ENCODE results near the gene CYP4Z1. TPM values are rescaled to one million over a fixed set of nuclear protein-coding genes. Genes with fewer than 3 reads are reported as not detected.
"Not testable (repeated sequence)": the region's sequence is repeated elsewhere in the genome, so short reads cannot be mapped to it uniquely, and the experiment has no call there.

The CYP4Z1 gene
- polyA plus RNA-seq, 3 donors, result not detected

DNA sequence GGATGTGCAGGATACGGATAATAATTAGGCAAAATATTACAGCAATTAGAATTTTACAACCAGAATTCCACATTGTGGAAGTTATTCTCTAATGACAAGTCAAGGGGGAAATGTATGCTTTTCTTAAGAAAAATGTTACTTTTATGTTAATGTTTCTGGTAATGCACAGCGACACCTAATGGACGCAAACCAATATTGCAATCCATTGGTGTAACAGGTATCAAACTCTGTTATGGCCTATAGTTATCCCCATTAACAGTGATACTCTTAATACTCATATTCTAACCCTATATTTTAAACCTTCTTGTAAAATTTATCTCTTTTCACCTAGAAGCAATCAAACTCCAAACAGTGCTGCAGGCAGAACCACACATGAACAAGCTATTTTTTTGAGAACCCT, 22.3 kb downstream of the CYP4Z1 start:
- H3K27ac Mint-ChIP-seq; H3K4me2 ChIP-seq (replicated peaks; ENCODE audit: extremely low read depth, low read length, poor library complexity, severe bottlenecking); H2AFZ ChIP-seq (ENCODE audit: insufficient read depth, low read depth, low read length, poor library complexity, severe bottlenecking); H3K36me3 Mint-ChIP-seq; H3K36me3 ChIP-seq (replicated peaks in 1 of 2; ENCODE audit: control insufficient read depth in 1 of 2, insufficient read depth in 2 of 2, low read length in 2 of 2); H3K79me2 ChIP-seq (ENCODE audit: insufficient read depth, low read length); intact Hi-C loops (cut with micrococcal nuclease); H3K4me3 Mint-ChIP-seq; H3K27me3 Mint-ChIP-seq (ENCODE audit: low read depth in 3 of 3); H3K4me3 ChIP-seq (replicated peaks in 1 of 3; ENCODE audit: low read depth in 2 of 3, low read length in 3 of 3); H3K27me3 ChIP-seq (ENCODE audit: control insufficient read depth in 2 of 2, insufficient read depth in 2 of 2, low read length in 2 of 2); H3K4me1 ChIP-seq (ENCODE audit: control insufficient read depth in 1 of 2, insufficient read depth in 2 of 2, low read length in 2 of 2); H3K4me1 Mint-ChIP-seq; H3K9me3 Mint-ChIP-seq; H4K20me1 ChIP-seq (ENCODE audit: insufficient read depth, low read length); H3K9ac ChIP-seq (ENCODE audit: insufficient read depth, low read length, poor library complexity, severe bottlenecking); H3K9me3 ChIP-seq (replicated peaks in 1 of 2; ENCODE audit: control insufficient read depth in 1 of 2, insufficient read depth in 1 of 2, low read length in 2 of 2); H3K27ac ChIP-seq (ENCODE audit: low read depth in 1 of 2, low read length in 2 of 2): not testable (repeated sequence)
- peak in 1 of 3 donors; percentile 15 for DNase-seq
- no CpG with 5 or more reads among the region's 3 CpGs for WGBS (ENCODE audit: insufficient coverage)
- TF ChIP-seq, protein P1, sequence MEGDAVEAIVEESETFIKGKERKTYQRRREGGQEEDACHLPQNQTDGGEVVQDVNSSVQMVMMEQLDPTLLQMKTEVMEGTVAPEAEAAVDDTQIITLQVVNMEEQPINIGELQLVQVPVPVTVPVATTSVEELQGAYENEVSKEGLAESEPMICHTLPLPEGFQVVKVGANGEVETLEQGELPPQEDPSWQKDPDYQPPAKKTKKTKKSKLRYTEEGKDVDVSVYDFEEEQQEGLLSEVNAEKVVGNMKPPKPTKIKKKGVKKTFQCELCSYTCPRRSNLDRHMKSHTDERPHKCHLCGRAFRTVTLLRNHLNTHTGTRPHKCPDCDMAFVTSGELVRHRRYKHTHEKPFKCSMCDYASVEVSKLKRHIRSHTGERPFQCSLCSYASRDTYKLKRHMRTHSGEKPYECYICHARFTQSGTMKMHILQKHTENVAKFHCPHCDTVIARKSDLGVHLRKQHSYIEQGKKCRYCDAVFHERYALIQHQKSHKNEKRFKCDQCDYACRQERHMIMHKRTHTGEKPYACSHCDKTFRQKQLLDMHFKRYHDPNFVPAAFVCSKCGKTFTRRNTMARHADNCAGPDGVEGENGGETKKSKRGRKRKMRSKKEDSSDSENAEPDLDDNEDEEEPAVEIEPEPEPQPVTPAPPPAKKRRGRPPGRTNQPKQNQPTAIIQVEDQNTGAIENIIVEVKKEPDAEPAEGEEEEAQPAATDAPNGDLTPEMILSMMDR (IDR thresholded peaks at IDR 0.05), result peak; percentile 70

DNA sequence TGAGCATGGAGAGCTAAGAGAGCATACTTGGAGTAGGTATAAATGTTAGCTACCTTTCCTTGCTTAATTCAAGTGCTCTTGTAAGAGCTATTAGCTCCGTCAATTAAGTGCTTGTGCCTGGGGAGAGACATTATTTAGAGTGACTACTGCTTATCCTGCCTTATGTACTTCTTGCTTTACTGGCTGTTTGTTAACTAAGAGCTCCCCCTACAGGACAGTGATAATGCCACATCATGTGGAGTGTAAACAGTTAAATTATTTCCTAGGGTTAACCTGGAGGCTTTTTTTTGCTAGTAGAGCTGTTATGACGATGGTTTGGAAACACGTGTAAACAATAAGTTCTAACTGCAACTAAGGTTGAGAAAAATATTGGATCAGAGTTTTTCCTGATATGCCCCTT, 24.4 kb downstream of the CYP4Z1 start:
- no CpG with 5 or more reads among the region's 3 CpGs for WGBS (ENCODE audit: insufficient coverage)
- H2AFZ ChIP-seq (ENCODE audit: insufficient read depth, low read depth, low read length, poor library complexity, severe bottlenecking); H3K9me3 Mint-ChIP-seq; H3K4me3 ChIP-seq (replicated peaks in 1 of 3; ENCODE audit: low read depth in 2 of 3, low read length in 3 of 3); H3K36me3 ChIP-seq (replicated peaks in 1 of 2; ENCODE audit: control insufficient read depth in 1 of 2, insufficient read depth in 2 of 2, low read length in 2 of 2); H3K27me3 ChIP-seq (ENCODE audit: control insufficient read depth in 2 of 2, insufficient read depth in 2 of 2, low read length in 2 of 2); H3K27ac Mint-ChIP-seq; H3K9me3 ChIP-seq (replicated peaks in 1 of 2; ENCODE audit: control insufficient read depth in 1 of 2, insufficient read depth in 1 of 2, low read length in 2 of 2); H4K20me1 ChIP-seq (ENCODE audit: insufficient read depth, low read length); intact Hi-C loops (cut with micrococcal nuclease); H3K27ac ChIP-seq (ENCODE audit: low read depth in 1 of 2, low read length in 2 of 2); H3K4me3 Mint-ChIP-seq; H3K36me3 Mint-ChIP-seq; H3K4me1 ChIP-seq (ENCODE audit: control insufficient read depth in 1 of 2, insufficient read depth in 2 of 2, low read length in 2 of 2); H3K9ac ChIP-seq (ENCODE audit: insufficient read depth, low read length, poor library complexity, severe bottlenecking); H3K27me3 Mint-ChIP-seq (ENCODE audit: low read depth in 3 of 3); DNase-seq; H3K79me2 ChIP-seq (ENCODE audit: insufficient read depth, low read length); H3K4me1 Mint-ChIP-seq; H3K4me2 ChIP-seq (replicated peaks; ENCODE audit: extremely low read depth, low read length, poor library complexity, severe bottlenecking): not testable (repeated sequence)
- TF ChIP-seq, protein P1 (IDR thresholded peaks at IDR 0.05), result peak; percentile 27

All from CD14-positive monocyte (primary cell).